Ectodermal cell (in vitro differentiated cells): ENCODE measurements around the gene KCTD13.
"Not testable (repeated sequence)": the region's sequence is repeated elsewhere in the genome, so short reads cannot be mapped to it uniquely, and the experiment has no call there.

Experiments
- H3K27ac ChIP-seq: 2 replicates; pipeline ENCODE4 v1.7.0; 2013; ENCODE audit warnings: mild to moderate bottlenecking, low read depth, low read length; ENCODE audit not compliant: insufficient read depth, poor library complexity, severe bottlenecking
- H3K27me3 ChIP-seq: 2 replicates; pipeline ENCODE4 v1.7.0; 2013; ENCODE audit warnings: mild to moderate bottlenecking, low read length; ENCODE audit not compliant: insufficient read depth, control insufficient read depth, poor library complexity, severe bottlenecking
- H3K36me3 ChIP-seq: one replicate; pipeline ENCODE4 v1.7.0; 2013; ENCODE audit warnings: low read length; ENCODE audit not compliant: control insufficient read depth, insufficient read depth
- H3K4me1 ChIP-seq: one replicate; pipeline ENCODE4 v1.7.0; 2013; ENCODE audit warnings: low read length; ENCODE audit not compliant: control insufficient read depth, insufficient read depth
- H3K4me3 ChIP-seq: 2 replicates; pipeline ENCODE4 v1.7.0; 2013; ENCODE audit warnings: low read depth, low read length, control low read depth; ENCODE audit not compliant: insufficient read depth
- H3K9me3 ChIP-seq: 2 replicates; pipeline ENCODE4 v1.7.0; 2013; ENCODE audit warnings: mild to moderate bottlenecking, low read length, moderate library complexity; ENCODE audit not compliant: control insufficient read depth
- WGBS, 2 experiments: methylation state at CpG; one replicate each; pipeline ENCODE4 v1.1.7; 2013; ENCODE audit warnings: missing lambda C conversion rate in 2 of 2; 5-methylcytosine and 5-hydroxymethylcytosine counted together

The KCTD13 gene

DNA sequence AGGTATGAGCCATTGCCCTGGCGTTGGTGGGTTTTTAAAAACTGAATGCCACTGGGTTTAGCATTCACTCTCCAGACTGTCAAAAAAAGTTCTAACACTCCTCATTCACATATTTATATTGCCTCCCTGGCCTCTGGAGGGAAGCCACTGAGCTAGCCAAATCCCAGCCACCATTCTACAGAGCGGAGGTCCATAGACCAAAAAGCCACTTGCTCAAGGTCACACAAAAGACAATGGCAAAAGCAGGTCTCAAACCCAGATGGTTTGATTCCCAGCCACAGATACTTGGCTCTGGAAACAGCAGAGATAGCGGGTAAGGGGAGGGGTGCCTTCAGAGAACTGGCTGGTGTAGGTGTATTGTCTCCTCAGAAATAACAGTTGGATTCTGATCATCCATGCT is 45.0 kb downstream of the KCTD13 start:
- Histone ChIP-seq H3K27me3 (peaks cover 18% of the 10 kb centered on the region), H3K4me3 (no peak overlapping the region), H3K4me1 (no peaks in the 10 kb centered on the region), H3K27ac (no peak overlapping the region), H3K36me3 (no peaks in the 10 kb centered on the region), H3K9me3 (no peaks in the 10 kb centered on the region)
- 93 to 95% methylated on average over 3 of the region's 3 CpGs for WGBS, 2 experiments

DNA sequence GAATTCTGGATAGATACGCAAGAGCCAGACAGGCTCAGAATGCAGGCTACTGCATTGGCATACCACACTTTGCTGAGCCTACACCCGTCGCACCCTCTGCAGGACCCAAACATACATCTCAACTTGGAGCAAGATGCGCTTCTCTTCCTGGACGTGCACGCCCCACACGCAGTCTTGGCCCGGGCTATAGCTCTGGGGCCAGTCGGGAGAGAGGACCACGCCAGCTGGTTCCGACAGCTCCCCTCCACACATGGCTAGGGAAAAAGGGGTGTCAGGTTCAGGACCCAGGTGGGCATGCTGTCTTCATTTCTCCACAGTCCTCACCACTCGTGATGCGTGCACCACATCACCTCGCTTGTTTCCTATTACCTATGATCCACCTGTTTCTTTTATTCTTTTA is 47.9 kb downstream of the KCTD13 start:
- 93 to 94% methylated on average over 12 to 13 of the region's 14 CpGs for WGBS, 2 experiments
- no peak overlapping the region for H3K4me3 ChIP-seq

DNA sequence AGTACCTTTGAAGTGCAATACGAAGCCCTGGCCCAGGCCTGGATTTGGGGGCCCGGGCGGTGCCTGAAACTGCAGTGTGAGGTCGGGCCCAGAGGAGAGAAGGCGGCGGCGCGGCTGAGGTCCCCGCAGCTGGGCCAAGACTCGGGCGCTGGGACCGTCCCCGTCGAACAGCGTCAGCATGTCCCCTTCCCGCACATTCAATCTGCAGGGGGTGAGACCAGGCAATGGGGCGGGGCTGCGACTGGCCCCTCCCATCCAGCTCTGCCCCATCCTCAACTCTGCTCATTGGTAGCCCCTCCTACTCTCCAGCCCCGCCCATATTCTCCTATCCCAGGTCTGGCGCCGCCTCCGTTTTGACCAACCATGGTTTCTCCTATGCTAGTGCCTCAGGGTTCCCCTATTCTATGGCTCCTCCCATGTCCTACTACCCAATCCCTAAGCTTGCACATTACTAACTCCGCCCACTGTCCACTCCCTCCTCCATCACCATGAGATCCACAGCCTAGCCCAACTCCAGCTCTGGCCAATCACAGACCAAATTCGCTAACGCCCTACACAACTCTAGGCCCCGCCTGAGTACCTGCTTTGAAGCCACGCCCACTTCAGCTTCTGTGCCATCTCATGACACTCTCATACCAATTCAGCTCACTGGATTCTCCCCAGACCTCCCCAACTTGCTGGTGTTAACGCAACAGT is 48.6 kb downstream of the KCTD13 start:
- WGBS, 2 experiments: 30 to 32% methylated on average over 28 of the region's 28 CpGs
- Histone ChIP-seq H3K27ac (no peak overlapping the region), H3K4me3 (peak overlapping the region; percentile 13), H3K36me3 (no peaks in the 10 kb centered on the region), H3K4me1 (no peaks in the 10 kb centered on the region), H3K9me3 (no peaks in the 10 kb centered on the region), H3K27me3 (peaks cover 20% of the 10 kb centered on the region)

More for the DNA sequence above, 47.9 kb downstream of the KCTD13 start:
- H3K27me3 ChIP-seq: peaks cover 20% of the 10 kb centered on the region
- no peak overlapping the region for H3K27ac ChIP-seq
- H3K9me3 ChIP-seq: no peaks in the 10 kb centered on the region
- H3K4me1 ChIP-seq: no peaks in the 10 kb centered on the region
- H3K36me3 ChIP-seq: no peaks in the 10 kb centered on the region

DNA sequence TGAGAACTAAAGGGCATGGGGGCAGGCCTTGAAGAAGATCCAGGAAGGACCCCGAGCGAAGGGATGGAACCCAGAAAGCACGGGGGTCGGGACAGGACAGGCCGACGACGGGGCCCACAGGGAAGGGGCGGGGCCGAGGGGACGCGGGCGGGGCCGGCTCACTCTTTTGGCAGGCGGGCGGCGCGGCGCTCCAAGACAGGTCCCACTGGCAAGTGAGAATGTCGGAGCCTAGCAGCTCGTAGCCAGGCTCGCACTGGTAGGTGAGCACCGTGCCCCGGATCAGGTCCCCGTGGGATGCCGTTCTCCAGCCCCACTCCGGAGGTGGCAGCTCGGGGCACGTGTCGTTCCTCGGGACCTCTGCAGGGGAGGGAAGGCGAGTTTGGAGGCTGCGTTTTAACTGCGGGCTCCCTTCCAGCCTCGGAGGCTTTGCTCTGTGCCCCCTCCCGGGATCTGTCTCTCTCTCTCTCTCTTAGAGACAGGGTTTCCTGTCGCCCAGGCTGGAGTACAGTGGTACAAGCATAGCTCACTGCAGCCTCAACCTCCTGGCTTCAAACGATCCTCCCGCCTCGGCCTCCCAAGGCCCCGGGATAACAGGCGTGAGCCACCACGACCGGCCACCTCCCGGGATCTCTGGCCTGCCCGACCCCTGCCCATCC is 49.3 kb downstream of the KCTD13 start:
- Histone ChIP-seq H3K9me3 (no peaks in the 10 kb centered on the region), H3K27ac (no peak overlapping the region), H3K36me3 (no peaks in the 10 kb centered on the region), H3K4me3 (peak overlapping the region; percentile 13), H3K27me3 (peaks cover 20% of the 10 kb centered on the region), H3K4me1 (no peaks in the 10 kb centered on the region)
- WGBS, 2 experiments: 37 to 41% methylated on average over 45 of the region's 45 CpGs

DNA sequence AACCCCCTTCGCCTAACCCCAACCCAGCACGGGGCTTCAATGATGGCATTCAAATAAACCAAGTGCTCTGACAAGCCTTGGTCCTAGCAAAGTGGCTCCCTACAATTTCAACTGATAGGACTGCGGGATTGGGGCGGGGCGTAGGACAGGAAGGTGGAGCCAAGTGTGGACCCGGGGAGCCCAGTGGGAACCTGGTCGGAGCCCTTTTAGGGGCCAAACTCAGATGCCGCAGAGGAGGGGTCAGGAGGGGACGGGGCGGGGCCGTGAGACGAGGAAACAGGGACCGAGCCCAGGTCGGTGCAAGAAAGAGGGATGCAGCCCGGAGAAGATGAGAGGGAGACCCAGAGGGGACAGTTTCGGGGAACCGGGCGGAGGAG is 49.8 kb downstream of the KCTD13 start:
- no peaks in the 10 kb centered on the region for H3K4me1 ChIP-seq
- no peaks in the 10 kb centered on the region for H3K36me3 ChIP-seq
- H3K4me3 ChIP-seq: no peak overlapping the region
- 53 to 55% methylated on average over 18 of the region's 18 CpGs for WGBS, 2 experiments
- H3K27ac ChIP-seq: no peak overlapping the region
- peaks cover 20% of the 10 kb centered on the region for H3K27me3 ChIP-seq
- no peaks in the 10 kb centered on the region for H3K9me3 ChIP-seq

DNA sequence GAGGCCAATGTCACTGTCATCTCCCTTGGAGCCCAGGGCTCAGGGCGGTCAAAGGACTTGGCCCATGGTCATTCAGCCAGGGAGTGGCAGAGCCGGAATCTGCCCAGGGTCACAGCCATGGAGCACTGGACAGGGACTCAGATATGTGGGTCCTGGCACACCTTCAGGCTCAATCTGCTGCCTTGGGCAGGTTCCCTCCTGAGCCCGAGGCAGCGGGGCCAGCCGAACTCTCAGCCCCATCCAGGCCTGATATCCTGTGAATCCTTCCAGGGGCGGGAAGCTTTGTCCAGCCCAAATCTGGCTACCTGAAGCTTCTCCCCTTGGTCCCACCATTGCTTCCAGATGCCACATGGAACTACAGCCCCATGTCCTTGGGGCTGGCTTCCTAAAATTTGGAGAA is 50.8 kb downstream of the KCTD13 start:
- no peaks in the 10 kb centered on the region for H3K36me3 ChIP-seq
- WGBS, 2 experiments: 93 to 94% methylated on average over 6 of the region's 6 CpGs
- H3K9me3 ChIP-seq: no peaks in the 10 kb centered on the region
- no peak overlapping the region for H3K27ac ChIP-seq
- H3K4me1 ChIP-seq: no peaks in the 10 kb centered on the region
- H3K4me3 ChIP-seq: no peak overlapping the region
- peaks cover 20% of the 10 kb centered on the region for H3K27me3 ChIP-seq

DNA sequence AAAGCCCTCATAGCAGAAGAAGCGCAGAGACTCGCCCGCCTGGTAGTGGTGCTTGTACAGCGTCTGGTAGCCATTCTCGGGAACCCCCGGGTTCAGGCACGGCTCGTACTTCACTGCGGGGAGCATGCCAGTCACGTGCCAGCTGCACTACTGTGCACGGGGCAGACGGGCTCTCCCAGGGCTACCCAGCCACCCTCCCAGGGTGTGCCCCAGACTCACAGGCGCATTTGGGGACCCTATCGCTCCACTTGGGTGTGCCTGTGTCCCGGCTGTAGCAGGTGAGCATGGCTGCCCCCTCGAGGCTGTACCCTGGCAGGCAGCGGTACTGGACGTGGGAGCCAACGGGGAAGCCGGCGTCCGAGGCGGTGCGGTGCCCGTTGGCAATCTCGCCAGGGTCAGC is 52.7 kb downstream of the KCTD13 start:
- Histone ChIP-seq H3K4me1 (no peaks in the 10 kb centered on the region), H3K27me3 (peaks cover 20% of the 10 kb centered on the region), H3K36me3 (no peaks in the 10 kb centered on the region), H3K4me3 (no peak overlapping the region), H3K9me3 (no peaks in the 10 kb centered on the region), H3K27ac (no peak overlapping the region)
- WGBS, 2 experiments: 95% methylated on average over 26 of the region's 26 CpGs

DNA sequence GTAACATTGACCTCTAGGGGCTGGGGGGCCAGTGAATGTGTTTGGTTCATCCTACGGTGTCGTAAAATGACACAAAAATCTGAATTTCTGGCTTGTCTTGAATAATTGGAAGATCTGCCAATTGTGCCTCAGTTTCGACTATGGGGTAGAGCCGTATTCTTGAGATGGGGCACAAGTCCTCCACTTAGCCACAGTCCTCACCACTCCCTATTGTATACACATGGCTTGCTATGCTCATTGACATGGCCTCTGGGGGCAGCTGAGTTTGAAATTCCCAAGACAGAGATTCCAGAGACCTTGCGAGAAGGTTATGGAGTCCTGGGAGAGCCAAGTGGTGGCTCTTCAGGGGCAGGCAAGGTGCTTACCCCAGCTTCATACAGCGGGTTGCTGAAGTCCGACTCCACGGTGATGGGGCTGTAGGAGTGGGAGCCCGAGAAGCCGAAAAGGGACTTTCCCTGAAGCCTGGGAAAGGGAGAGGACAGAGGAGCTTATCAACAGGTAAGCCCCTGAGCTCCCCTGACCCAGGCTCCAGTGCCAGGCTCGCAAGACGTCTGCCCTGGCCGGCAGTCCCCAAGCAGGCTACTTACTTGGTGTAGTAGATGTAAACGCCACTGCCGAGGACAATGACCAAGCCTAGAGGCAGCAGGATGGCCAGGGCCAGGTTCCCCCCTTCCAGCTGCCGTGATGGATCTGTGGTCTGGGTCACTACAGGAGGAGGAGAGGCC is 54.0 kb downstream of the KCTD13 start:
- Histone ChIP-seq H3K4me1 (no peaks in the 10 kb centered on the region), H3K4me3 (no peak overlapping the region), H3K9me3 (no peaks in the 10 kb centered on the region), H3K27ac (no peak overlapping the region), H3K27me3 (peaks cover 12% of the 10 kb centered on the region), H3K36me3 (no peaks in the 10 kb centered on the region)
- 95 to 96% methylated on average over 16 of the region's 16 CpGs for whole genome bisulfite sequencing, 2 experiments

DNA sequence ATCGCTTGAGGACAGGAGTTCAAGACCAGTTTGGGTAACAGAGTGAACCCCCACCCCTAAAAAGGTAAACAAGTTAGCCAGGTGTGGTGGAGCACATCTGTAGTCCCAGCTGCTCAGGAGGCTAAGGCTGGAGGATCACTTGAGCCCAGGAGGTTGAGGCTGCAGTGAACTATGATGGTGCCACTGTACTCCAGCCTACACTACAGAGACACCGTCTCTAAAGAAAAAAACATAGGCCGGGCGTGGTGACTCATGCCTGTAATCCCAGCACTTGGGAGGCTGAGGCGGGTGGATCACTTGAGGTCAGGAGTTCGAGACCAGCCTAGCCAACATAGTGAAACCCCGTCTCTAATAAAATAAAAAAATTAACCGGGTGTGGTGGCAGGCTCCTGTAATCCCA is 57.0 kb downstream of the KCTD13 start:
- H3K4me3 ChIP-seq, H3K36me3 ChIP-seq, H3K9me3 ChIP-seq, H3K4me1 ChIP-seq, H3K27ac ChIP-seq, H3K27me3 ChIP-seq: not testable (repeated sequence)
- 93 to 96% methylated on average over 8 of the region's 8 CpGs for WGBS, 2 experiments

DNA sequence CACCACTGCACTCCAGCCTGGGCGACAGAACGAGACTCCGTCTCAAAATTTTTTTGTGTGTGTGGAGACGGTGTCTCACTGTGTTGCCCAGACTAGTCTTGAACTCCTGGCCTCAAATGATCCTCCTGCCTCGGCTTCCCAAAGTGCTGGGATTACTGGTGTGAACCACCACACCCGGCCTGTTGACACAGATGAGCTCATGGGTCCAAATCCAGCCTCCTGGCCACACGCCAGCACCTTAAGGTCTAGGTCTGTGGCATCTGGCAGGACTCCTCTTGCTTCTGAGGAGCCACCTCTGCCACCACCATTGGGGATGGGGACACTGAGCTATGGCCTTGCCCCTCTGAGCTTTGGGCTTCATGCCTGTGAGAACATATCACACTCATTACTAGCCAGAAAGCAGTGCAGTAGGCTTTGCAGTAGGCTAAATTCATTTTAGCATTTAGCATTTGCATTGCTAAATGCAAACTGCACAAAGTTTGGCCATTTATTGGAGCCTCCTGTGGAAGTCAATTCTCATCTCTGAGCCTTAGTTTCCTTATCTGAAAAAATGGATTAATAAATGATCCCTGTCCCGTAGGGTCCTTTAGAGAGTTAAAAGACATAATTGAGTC is 57.5 kb downstream of the KCTD13 start:
- Histone ChIP-seq H3K27ac (no peak overlapping the region), H3K9me3 (no peaks in the 10 kb centered on the region)

More for the DNA sequence above, 57.5 kb downstream of the KCTD13 start:
- H3K36me3 ChIP-seq: no peaks in the 10 kb centered on the region
- H3K27me3 ChIP-seq: no peaks in the 10 kb centered on the region
- 90 to 92% methylated on average over 8 of the region's 8 CpGs for WGBS, 2 experiments
- H3K4me3 ChIP-seq: no peak overlapping the region
- H3K4me1 ChIP-seq: no peaks in the 10 kb centered on the region
